Measurements from ENCODE around the gene GNA12.
"Not testable (repeated sequence)": the region's sequence is repeated elsewhere in the genome, so short reads cannot be mapped to it uniquely, and the experiment has no call there.

GRCh38 chr7:2737005-2737743 is 106.9 kb downstream of the GNA12 start:
- not testable (repeated sequence) for TF ChIP-seq CTCF (IDR thresholded peaks at IDR 0.05; ENCODE audit: insufficient read depth, low read depth, low read length); EZH2 (IDR thresholded peaks at IDR 0.05; ENCODE audit: insufficient read depth, low read length)
